Stomach (tissue), 9 donors: ENCODE results near the gene CCDC149. TPM values are rescaled to one million over a fixed set of nuclear protein-coding genes. Genes with fewer than 3 reads are reported as not detected.

ENCODE experiments used
- DNase-seq, 2 donors: peaks; one replicate each; pipeline versions ENCODE4 v3.0.0 to v3.0.0-alpha.2; 2013 to 2019
- H3K27ac ChIP-seq, 5 donors: fragments of 200-600 bp in 4 of 5; sonication (generic) in 4 of 5; one replicate each; pipeline ENCODE4 v1.5.1; 2013 to 2019; ENCODE audit warnings: mild to moderate bottlenecking in 1 of 5, moderate library complexity in 1 of 5
- H3K27me3 ChIP-seq, 3 donors: fragments of 200-600 bp; sonication (generic); one replicate each; pipeline ENCODE4 v1.5.1; 2017 to 2019; ENCODE audit warnings: mixed run types in 1 of 3
- H3K36me3 ChIP-seq, 4 donors: fragments of 200-600 bp; sonication (generic); 1 replicate in 3 of 4; 2 replicates in 1 of 4; pipeline ENCODE4 v1.5.1; 2016 to 2019
- H3K4me1 ChIP-seq, 4 donors: fragments of 200-600 bp; sonication (generic); one replicate each; pipeline ENCODE4 v1.5.1; 2016 to 2019
- H3K4me3 ChIP-seq, 4 donors: fragments of 200-600 bp; sonication (generic) in 3 of 4; one replicate each; pipeline ENCODE4 v1.5.1; 2016 to 2019; ENCODE audit warnings: mild to moderate bottlenecking in 1 of 4
- H3K9me3 ChIP-seq, 4 donors: fragments of 200-600 bp; sonication (generic); one replicate each; pipeline ENCODE4 v1.5.1; 2016 to 2019
- CTCF ChIP-seq, 7 experiments: fragments of 450-650 bp in 4 of 7; fragments of 200-600 bp in 3 of 7; sonication (generic) in 3 of 7; IDR thresholded peaks; one replicate each; pipeline ENCODE4 v1.5.1; 2016 to 2019; ENCODE audit warnings: antibody characterized with exemption in 7 of 7, control low read depth in 2 of 7, mild to moderate bottlenecking in 1 of 7
- EP300 ChIP-seq: sonication (generic); formaldehyde crosslinking; IDR thresholded peaks from one replicate; pipeline ENCODE4 v1.6.1; 2017; ENCODE audit warnings: antibody characterized with exemption
- POLR2A ChIP-seq, 4 donors: fragments of 450-650 bp; IDR thresholded peaks; one replicate each; pipeline ENCODE4 v1.6.1; 2016; ENCODE audit warnings: antibody characterized with exemption in 4 of 4, control low read depth in 2 of 4, mild to moderate bottlenecking in 1 of 4, moderate library complexity in 1 of 4
- POLR2AphosphoS5 ChIP-seq, 3 donors: sonication (generic); formaldehyde crosslinking; IDR thresholded peaks; one replicate each; pipeline ENCODE4 v1.6.1; 2016; ENCODE audit warnings: antibody characterized with exemption in 3 of 3
- whole genome bisulfite sequencing, 5 donors: extraction: QIAGEN DNeasy Blood & Tissue Kit in 3 of 5; methylation state at CpG; one replicate each; pipeline versions ENCODE4 v1.1.5 to v1.1.7; 2013 to 2018; 5-methylcytosine and 5-hydroxymethylcytosine counted together
- intact Hi-C: fragments of 100-400 bp; cut with DNase I; formaldehyde crosslinking; loops from one replicate; pipeline ENCODE4 v1.15.1; 2023; ENCODE audit warnings: low total_unique reads
- polyA plus RNA-seq, 3 donors: library from polyadenylated mRNA; stranded (reverse); fragments of 200-250 nt; gene quantifications; one replicate each; pipeline ENCODE4 v1.2.3, GENCODE V29; 2013
- total RNA-seq, 5 donors: library from RNA; depleted of rRNA; stranded (reverse); fragments of >200 nt; gene quantifications; one replicate each; pipeline versions ENCODE4 v1.1.0 to v1.2.3, GENCODE V29; 2014 to 2016
- donor health status: healthy with polysubstance abuse.
- donor health status: Bipolar disorder and iron deficiency.
- donor health status: healthy.

Gene CCDC149
- total and polyA plus RNA-seq, 8 donors: 7.0 to 70.6 (median 16.9) TPM

GRCh38 chr4:24809815-24810405 is 102.9 kb downstream of the CCDC149 start:
- DNase-seq: no peak
- TF ChIP-seq EP300: no peak
- TF ChIP-seq CTCF (IDR thresholded peaks at IDR 0.05): no peak
- TF ChIP-seq POLR2AphosphoS5 (IDR thresholded peaks at IDR 0.05): no peak
- no peak for TF ChIP-seq POLR2A (IDR thresholded peaks at IDR 0.05)
- H3K27ac ChIP-seq: peak overlapping the region in 2 of 5 donors; percentile 14 to 40
- intact Hi-C loops: no loop called here
- H3K4me1 ChIP-seq: peaks cover 0 to 11% (median 3%) of the 10 kb centered on the region in 4 donors
- H3K9me3 ChIP-seq: no peaks in the 10 kb centered on the region
- no peak overlapping the region for H3K4me3 ChIP-seq
- H3K36me3 ChIP-seq: peaks cover 7 to 29% (median 22%) of the 10 kb centered on the region in 4 donors
- no peaks in the 10 kb centered on the region for H3K27me3 ChIP-seq
- WGBS, 5 donors: 84 to 94% (median 91%) methylated on average over 6 of the region's 6 CpGs

GRCh38 chr4:24809376-24809775 is 103.5 kb downstream of the CCDC149 start:
- WGBS, 5 donors: 79 to 100% (median 92%) methylated on average over 2 of the region's 2 CpGs
- no peaks in the 10 kb centered on the region for H3K27me3 ChIP-seq
- peaks cover 0 to 16% (median 8%) of the 10 kb centered on the region in 4 donors for H3K4me1 ChIP-seq
- no peak for DNase-seq
- H3K27ac ChIP-seq: peak overlapping the region in 2 of 5 donors; percentile 14 to 40
- H3K36me3 ChIP-seq: peaks cover 7 to 29% (median 22%) of the 10 kb centered on the region in 4 donors
- H3K4me3 ChIP-seq: no peak overlapping the region
- TF ChIP-seq POLR2AphosphoS5 (IDR thresholded peaks at IDR 0.05) (no peak), POLR2A (IDR thresholded peaks at IDR 0.05) (no peak), EP300 (no peak), CTCF (IDR thresholded peaks at IDR 0.05) (no peak)
- no peaks in the 10 kb centered on the region for H3K9me3 ChIP-seq
- intact Hi-C loops: no loop called here

- DNase-seq: no peak
- H3K4me3 ChIP-seq: no peak overlapping the region
Observed at GRCh38 chr4:24808955-24809354, 103.9 kb downstream of the CCDC149 start.

GRCh38 chr4:24808261-24808660 is 104.6 kb downstream of the CCDC149 start:
- Histone ChIP-seq H3K27me3 (no peaks in the 10 kb centered on the region), H3K4me3 (no peak overlapping the region), H3K4me1 (peaks cover 0 to 18% (median 8%) of the 10 kb centered on the region in 4 donors), H3K9me3 (no peaks in the 10 kb centered on the region), H3K27ac (no peak overlapping the region), H3K36me3 (peaks cover 7 to 29% (median 22%) of the 10 kb centered on the region in 4 donors)
- intact Hi-C loops: no loop called here
- TF ChIP-seq POLR2AphosphoS5 (IDR thresholded peaks at IDR 0.05) (no peak), EP300 (no peak), POLR2A (IDR thresholded peaks at IDR 0.05) (no peak), CTCF (IDR thresholded peaks at IDR 0.05) (no peak)
- no peak for DNase-seq
- 91 to 94% (median 92%) methylated on average over 14 of the region's 14 CpGs for WGBS, 5 donors

More at GRCh38 chr4:24808955-24809354, 103.9 kb downstream of the CCDC149 start:
- WGBS, 5 donors: 89 to 96% (median 92%) methylated on average over 6 of the region's 6 CpGs
- no peaks in the 10 kb centered on the region for H3K9me3 ChIP-seq
- peaks cover 7 to 29% (median 22%) of the 10 kb centered on the region in 4 donors for H3K36me3 ChIP-seq
- peaks cover 0 to 17% (median 8%) of the 10 kb centered on the region in 4 donors for H3K4me1 ChIP-seq
- intact Hi-C loops: no loop called here
- TF ChIP-seq CTCF (IDR thresholded peaks at IDR 0.05): no peak
- TF ChIP-seq POLR2AphosphoS5 (IDR thresholded peaks at IDR 0.05): no peak
- no peak for TF ChIP-seq POLR2A (IDR thresholded peaks at IDR 0.05)
- no peak for TF ChIP-seq EP300
- no peaks in the 10 kb centered on the region for H3K27me3 ChIP-seq
- H3K27ac ChIP-seq: no peak overlapping the region
